H1 (cell line): ENCODE results near the gene NOX5.

Source experiments
- CTCF ChIP-seq, 3 experiments: IDR thresholded peaks; 1 replicate in 2 of 3; 2 replicates in 1 of 3; pipeline versions ENCODE4 v1.5.1 to v1.6.1; 2011; ENCODE audit warnings: low read length in 3 of 3, mild to moderate bottlenecking in 3 of 3, inconsistent platforms in 2 of 3, low read depth in 1 of 3, moderate library complexity in 1 of 3; ENCODE audit not compliant: insufficient read depth in 1 of 3; ENCODE audit errors: control extremely low read depth in 1 of 3
- EP300 ChIP-seq, 2 experiments: IDR thresholded peaks; 1 replicate in 1 of 2; 2 replicates in 1 of 2; pipeline ENCODE4 v1.6.1; 2011 to 2012; ENCODE audit warnings: low read depth in 2 of 2, low read length in 2 of 2, mild to moderate bottlenecking in 2 of 2, borderline replicate concordance in 1 of 2, inconsistent platforms in 1 of 2, moderate library complexity in 1 of 2
- EZH2 ChIP-seq: fragments of 200-600 bp; sonication (generic); IDR thresholded peaks from 2 replicates; pipeline ENCODE4 v1.7.1; 2012; ENCODE audit warnings: low read depth, mild to moderate bottlenecking, moderate library complexity, low read length, inconsistent platforms; ENCODE audit not compliant: severe bottlenecking
- JUN ChIP-seq: IDR thresholded peaks from 2 replicates; pipeline ENCODE4 v1.6.1; 2011; ENCODE audit warnings: low read depth, mild to moderate bottlenecking, improper control_type of control experiment, low read length
- NRF1 ChIP-seq: IDR thresholded peaks from 2 replicates; pipeline ENCODE4 v1.6.1; 2011; ENCODE audit warnings: mild to moderate bottlenecking, low read depth, low read length, improper control_type of control experiment
- RBBP5 ChIP-seq: IDR thresholded peaks from 2 replicates; pipeline ENCODE4 v1.7.1; 2012; ENCODE audit warnings: low read depth, mild to moderate bottlenecking, inconsistent platforms, low read length, moderate library complexity, borderline replicate concordance
- RFX5 ChIP-seq: IDR thresholded peaks from 2 replicates; pipeline ENCODE4 v1.6.1; 2011; ENCODE audit warnings: low read depth, low read length, improper control_type of control experiment, borderline replicate concordance
- TAF1 ChIP-seq: IDR thresholded peaks from 2 replicates; pipeline ENCODE4 v1.6.1; 2011; ENCODE audit warnings: mild to moderate bottlenecking, low read depth, low read length
- YY1 ChIP-seq: IDR thresholded peaks from 2 replicates; pipeline ENCODE4 v1.6.1; 2011; ENCODE audit warnings: low read depth, mild to moderate bottlenecking, low read length

- TF ChIP-seq NRF1 (no peak), JUN (no peak), TAF1 (no peak), CTCF (IDR thresholded peaks at IDR 0.05; ENCODE audit: control extremely low read depth in 1 of 3, insufficient read depth in 1 of 3, low read depth in 1 of 3, low read length in 3 of 3) (no peak), RBBP5 (no peak), RFX5 (no peak), EZH2 (no peak), YY1 (no peak), EP300 (IDR thresholded peaks at IDR 0.05; ENCODE audit: borderline replicate concordance in 1 of 2, low read depth in 2 of 2, low read length in 2 of 2) (no peak)
Observed at GRCh38 chr15:68972201-68973065, 42.1 kb upstream of the NOX5 start.
